Fibroblast of skin of left quadriceps (primary cell): Measurements from ENCODE around the gene GMDS.

ENCODE experiments used
- DNase-seq, 2 experiments: peaks; one replicate each; pipeline ENCODE4 v3.0.0-alpha.2; 2013; ENCODE audit warnings: low read depth in 2 of 2

GMDS gene

DNA sequence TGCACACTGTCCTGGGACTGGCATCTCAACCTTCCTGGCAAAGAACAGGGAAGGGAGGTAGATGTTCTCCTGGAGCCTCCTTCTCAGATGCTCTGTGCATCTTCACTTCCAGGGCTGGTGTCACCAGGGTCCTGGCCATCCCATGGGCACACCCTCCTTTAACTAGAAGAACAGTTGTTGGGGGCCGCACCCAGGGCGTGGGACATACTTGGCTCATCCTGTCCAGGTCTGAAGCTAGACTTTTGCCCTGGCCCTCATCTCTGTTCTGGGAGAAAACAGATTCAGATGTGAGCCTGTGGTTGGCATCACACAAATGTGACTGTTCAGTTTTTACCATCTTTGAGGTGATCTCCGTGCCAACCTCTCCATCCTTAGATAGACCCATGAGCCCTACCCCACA, 594.0 kb downstream of the GMDS start:
- DNase-seq, result no peak

DNA sequence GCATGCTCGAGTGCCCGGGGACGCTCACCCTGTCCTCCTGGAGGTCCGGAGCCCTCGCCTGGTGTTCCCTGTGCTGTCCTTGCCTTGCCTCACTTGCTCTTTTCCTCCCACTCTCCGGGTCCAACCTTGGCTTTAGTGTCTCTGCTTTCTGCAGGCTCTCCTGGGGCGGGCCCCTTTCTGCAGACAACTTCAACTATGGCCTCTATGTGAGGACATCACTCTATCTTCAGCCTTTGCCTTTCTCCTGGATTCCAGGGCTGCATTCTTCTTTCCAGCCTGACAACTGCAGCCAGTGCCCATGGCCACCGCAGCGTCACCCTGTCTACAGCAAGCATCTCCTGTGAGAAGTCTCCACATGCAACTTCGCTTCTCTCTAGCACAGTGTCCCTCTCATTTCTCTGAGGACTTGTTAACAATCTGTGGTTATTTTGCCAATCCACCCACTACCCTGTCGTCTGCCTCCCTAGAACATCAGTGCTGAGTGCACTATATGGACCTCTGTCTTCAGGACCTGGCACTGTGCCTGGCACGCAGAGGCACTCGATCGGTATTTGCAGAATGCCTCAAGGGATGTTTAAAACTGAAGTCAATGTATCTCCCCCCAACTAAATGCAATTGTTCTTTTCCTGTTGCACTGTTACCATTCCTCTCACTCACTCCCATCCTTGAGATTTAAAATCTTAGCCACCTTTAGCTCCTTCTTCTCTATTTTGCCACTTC, 599.8 kb downstream of the GMDS start:
- no peak for DNase-seq

DNA sequence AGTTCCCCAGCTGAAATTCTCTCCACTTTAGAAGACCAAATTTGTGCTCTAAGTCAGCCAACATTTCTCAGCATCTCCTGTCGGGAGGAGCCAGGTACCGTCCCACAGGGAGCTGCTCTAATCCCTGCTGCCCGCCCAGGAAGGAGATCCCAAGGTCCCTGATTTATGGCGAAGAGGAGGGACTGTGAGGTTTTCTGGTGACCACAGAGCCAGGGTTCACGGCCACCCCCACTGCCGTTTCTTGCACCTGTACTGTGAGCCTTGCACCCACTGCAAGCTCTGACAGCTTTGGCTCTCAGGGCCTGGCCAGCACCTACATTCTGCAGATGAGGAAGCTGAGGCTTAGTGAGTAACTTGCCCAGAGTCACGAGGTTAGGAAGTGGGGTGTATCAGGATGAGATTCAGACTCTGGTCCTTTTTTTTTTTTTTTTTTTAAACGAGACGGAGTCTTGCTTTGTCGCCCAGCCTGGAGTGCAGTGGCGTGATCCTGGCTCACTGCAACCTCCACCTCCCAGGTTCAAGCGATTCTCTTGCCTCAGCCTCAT, 600.8 kb downstream of the GMDS start:
- DNase-seq, result no peak

DNA sequence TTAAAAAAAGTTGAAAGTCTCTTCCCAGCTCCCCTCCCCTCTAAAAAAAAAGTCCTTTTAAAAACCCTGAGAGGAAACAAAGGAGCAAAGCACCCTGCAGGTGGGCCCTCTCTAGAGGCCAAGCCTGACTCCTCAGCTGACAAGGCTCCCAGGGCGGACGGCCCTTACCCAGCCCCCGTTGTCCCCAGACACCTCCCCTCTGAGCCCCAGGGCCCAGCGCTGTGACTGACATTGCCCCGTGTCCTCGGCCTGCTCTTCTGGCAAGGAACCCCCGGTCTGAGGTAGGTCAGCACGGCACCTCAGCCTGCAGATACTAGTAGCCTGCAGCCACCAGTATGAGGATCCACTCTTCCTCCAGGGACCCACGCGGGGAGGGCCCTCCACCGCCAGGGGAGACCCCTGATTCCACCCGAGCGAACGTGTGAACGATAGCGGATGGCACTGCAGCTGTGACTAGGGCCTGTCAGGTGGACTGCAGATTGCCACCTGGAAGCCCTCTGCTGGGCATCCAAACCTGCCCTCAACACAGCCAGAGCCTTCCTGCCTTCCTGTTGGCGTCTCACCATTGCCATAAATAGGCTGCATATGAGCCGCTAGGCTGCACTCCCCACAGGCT, 601.5 kb downstream of the GMDS start:
- no peak for DNase-seq

DNA sequence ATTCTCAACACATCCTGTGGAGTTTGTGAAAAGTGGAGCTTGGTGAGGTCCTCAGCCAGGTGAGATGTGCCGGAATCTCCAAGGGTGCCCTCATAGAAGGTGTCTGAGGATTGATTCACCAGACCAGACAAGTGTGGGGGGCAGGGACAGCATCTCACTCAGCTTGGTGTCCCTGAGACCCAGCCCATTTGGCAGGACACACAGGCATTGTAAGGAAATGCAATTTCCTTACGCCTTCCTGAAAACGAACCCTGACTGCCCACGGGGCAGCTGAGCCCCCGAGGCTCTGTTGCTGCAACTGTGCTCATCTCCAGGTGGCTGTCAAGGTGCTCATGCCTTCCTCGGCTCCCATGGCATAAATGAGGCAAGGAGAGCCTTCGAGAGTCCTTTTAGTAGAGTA, 602.3 kb downstream of the GMDS start:
- no peak for DNase-seq

DNA sequence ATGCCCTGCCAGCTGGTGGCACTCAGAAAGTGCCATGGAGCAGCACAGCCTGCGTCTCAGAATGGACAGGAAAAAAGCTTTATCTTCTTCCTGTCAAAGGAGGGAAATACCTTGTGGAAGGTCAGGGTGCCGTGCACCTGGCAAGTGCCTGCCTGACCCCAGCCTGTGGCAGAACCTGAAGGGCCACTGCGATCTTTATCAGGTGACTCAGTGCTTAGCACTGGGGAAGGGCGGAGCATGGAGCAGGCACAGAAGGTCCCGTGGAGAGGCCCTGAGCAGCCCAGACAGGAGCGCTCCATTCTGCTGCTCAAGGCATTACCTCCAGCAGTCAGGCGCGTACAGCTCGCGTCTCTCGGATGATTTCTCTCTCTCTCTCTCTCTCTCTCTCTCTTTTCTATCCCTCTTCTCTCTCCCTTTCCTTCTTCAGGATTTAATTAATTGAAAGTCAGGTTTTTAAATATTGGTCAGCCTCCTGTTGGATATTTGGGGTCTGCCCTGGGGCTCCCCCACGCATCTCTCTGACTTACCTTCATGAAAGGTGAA, 604.0 kb downstream of the GMDS start:
- no peak for DNase-seq

DNA sequence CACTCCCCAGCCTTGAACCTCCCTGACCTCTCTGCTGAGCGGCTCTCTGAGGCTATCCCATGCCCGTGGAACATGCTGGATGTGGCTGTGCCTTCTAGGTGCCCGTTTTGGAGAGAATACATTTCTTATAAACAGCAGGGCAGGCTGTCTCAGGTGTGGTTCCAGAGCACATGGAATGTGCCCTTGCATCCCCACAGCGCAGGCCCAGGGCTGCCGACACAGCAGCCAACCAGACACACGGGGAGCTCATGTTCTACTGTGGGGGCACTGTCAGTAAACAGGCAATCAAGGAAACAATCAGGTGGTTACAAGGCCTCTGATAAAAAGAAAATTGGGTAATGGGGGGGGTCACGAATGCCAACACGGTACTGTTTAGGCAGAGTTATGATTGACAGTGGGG, 604.9 kb downstream of the GMDS start:
- DNase-seq, result no peak

DNA sequence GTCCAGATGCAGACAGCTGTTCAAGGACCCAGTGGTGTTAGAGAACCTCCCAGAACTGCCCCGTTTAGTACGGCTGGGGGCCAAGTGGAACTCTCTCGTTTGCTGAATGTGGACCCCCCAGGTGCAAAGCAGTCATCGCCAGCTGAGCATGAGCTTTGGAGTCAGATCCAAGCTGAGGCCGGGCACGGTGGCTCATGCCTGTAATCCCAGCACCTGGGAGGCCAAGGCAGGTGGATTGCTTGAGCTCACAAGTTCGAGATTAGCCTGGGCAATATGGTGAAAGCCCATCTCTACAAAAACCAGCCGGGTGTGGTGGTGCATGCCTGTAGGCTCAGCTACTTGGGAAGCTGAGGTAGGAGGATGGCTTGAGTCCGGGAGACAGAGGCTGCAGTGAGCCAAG, 606.0 kb downstream of the GMDS start:
- no peak for DNase-seq

DNA sequence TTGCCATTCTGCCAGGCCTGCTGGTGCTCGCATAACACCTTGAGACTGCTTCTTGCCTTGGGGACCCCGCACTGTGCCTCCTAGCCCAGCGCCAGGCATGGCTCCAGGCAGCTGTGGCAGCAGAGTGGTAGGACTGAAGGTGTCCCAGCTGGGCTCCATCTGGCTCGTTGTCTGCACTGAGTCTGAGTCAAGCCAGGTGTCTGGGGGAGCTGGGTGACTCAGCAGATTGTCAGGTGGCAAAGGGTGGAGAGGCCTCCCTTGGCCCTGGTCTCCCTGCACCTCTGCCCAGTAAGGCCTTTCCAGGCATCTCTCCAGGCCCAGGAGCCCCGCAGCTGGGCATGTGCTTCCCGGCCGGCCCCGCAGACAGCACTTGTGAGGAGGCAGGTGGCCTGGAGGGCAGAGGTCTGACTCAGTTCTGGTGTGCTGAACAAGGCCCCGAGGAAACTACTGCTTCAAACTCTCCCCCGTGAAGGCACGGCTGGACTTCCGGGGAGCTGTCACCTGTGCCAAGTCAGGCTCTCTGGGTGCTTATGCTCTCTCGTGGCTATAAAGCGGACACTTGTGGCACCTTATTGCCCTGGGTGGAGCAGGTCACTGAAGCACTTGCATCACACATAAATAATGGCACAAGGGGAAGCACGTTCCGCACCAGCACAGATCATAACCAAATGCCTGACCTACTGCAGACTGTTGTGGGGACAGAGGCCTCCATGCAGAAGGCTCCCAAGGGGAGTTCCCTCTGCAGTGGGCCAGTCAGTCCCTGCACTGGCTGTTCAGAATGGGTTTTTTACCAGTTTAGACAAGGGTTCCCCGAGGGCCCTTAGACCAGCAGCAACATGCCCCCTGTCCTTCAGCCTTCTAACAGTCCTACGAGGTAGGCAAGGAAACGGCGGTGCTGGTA, 608.2 kb downstream of the GMDS start:
- DNase-seq, result no peak

DNA sequence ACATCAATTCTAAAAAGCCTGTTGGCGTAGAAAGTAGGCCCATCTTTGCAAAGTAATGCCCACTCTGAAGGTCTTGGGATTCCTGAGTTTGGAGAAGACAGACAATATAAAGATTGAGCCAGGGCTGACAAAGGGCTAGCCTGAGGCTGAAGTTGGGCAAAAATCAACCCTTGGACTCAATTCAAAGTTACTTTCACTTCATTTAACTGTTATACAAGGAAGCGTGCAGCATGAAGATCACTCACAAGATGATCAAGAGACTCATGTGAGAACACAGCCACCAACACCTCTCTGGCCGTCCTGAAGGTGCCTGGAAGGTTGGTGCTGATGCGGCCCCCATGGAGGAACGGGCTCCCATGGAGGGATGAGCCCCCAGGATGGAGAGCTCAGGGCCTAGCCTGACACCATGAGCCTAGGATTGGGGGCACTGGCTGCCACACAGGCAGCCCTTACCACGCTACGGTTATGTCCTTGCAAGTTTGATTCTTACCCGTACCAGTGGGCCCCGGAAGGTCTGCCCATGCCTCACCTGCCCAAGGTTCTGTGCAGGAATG, 609.1 kb downstream of the GMDS start:
- no peak for DNase-seq

DNA sequence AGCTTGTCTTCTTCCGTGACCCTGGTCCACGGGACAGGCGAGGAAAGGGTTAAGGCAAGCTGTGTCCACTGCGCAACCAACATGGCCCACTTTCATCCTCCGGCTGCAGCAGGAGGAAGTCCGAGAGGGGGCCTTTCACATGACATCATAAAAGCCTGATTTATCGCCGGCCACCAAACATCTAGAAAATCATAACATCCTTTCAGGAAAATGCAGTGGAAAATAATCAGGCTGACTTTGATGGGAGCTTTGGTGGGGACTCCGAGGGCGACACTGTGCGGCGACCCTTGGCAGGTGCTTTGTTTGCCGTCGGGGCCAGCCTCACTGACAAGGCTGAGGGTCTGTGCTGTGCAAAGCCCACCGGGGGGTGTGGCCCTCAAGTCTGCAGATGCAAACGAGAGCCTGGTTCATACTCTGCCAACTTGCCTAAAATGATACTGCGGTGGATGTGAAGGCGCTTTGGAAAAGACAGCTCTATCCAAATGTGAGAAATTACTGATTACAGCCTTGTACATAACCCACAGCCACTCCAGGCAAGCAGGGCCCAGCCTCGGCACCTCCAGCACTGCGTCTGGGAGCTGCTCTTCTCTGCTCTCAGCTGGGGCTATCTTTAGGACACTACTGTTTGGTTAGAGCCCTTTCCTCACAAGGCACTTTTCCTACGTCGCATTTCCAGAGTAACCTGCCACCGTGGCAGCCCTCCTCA, 609.9 kb downstream of the GMDS start:
- DNase-seq, result no peak

DNA sequence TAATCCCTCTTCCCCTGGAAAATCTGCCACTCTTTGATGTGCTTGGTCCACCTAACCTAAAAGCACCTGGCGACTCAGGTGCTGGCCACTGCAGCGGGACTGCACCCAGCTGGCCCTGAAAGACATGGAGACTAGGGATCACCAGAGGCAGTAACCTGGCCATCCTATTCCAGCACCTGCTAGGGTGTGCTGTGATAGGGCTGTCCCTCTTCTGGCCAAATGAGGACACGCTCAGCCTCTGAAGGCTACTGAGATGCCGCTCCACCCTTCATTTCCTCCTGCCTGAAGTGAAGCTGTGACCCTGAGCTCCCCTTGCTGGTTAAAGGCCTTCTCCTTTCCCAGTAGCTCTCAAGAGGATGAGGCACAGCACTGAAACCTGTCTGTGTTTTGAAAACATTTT, 611.3 kb downstream of the GMDS start:
- DNase-seq, result no peak

DNA sequence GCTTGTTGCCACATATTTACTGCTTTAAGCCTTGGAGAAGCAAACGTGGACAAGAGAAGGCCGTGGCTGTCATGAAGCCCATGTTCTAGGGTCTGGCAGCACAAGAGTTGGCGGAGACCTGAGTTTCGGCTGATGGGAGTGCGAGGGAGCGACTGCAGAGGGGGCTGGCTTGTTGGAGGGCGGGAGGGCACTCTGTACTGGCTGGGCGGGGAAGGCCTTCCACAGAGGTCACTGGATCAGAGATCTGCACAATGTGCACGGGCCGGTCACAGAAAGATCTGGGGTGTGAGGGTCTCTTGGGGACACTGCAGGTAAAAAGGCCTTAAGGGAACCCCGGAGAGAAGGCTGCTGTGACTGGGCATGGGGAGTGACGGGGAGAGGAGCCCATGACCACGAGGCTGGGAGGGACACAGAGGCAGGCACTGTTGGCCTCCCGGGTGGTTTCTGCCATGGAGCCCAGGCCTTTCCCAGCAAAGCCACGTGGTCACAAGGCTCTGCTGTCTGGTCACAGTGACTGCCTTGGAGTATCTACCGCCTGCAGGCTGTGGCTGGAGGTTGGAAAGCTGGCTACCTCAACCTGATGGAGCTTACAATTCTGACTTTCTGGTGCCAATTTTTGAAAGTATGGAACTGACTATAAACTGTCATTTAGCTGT, 611.9 kb downstream of the GMDS start:
- no peak for DNase-seq

DNA sequence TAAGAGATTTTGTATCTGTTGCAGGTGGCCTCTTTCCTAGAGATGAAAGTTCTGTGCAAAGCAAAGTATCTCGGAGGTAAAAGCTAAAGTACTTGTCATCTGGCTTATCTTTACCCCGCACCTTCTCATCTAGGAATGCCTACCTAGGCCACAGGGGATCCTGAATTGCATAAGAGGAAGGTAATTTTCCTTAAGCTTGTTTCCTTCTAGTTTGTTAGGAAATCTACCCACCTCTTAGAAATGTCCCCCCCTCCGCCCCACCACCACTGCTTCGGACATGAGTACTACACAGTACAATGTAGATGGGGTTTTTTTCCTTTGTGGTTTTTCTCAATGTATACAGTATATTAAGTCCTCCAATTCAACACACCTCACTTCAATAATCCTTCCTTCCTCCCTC, 614.2 kb downstream of the GMDS start:
- no peak for DNase-seq

DNA sequence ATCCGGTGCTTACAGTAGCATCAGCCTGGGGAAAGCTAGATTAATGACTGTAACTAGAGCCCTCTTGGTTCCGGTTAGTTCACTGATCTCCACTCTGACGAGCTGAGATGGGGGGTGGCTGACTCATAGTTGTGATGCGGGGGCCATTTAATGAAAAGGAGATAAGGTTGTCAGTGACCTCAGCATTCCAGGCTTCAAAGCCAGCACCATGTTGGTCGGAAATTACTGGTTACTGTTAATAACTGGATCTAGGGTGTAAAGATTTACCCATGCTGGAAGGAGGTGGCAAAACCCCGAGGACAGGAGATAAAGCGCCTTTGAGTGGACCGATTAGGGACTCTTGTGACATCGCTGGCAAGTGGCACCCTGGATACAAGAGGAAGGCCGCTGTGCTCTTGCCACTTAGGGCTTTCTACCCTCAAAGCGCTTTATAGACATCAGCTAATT, 614.6 kb downstream of the GMDS start:
- no peak for DNase-seq

DNA sequence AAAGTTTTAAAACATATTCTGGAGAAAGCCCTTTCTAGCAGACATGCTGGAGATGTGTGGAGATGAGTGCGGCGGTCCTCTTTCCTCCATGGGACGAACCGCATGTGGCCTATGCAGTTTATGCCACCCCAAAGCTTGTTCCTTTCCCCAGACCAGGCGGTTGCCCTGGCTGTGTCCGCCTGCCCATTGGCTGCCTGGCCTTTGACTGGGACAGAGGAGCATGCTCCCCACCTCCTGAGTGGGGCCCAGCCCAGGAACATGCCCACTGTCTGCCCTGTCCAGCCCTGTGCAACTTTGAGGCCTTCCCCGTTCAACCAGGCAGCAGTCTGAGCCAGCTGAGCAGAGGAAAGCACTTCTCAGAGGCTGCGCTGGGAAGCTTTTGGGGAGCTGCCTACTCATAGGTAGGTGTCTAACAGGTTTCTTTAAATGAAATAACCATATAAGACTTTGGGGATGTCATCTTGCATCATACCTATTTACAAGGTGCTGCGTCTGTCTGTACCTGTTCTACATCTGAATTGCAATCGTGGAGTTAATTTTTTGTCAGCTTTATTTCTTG, 615.1 kb downstream of the GMDS start:
- no peak for DNase-seq

DNA sequence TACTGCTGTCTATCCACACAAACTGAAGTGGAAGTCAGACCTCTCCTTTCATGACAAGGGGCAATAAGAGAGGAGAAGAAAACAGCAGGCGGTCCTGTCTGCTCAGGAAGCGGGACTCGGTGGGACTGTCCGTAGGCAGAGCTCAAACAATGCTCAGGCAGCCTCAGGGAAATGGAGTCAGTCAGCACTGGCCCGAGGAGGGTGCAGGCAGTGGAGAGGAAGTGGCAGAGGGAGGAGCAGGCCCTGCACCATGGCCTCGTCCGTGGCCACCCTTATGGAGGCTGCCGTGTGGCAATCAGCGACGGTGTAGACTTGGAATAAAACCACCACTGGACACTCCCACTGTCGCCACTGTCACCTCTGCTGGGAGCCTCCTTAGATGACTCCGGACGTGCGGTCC, 616.1 kb downstream of the GMDS start:
- no peak for DNase-seq

DNA sequence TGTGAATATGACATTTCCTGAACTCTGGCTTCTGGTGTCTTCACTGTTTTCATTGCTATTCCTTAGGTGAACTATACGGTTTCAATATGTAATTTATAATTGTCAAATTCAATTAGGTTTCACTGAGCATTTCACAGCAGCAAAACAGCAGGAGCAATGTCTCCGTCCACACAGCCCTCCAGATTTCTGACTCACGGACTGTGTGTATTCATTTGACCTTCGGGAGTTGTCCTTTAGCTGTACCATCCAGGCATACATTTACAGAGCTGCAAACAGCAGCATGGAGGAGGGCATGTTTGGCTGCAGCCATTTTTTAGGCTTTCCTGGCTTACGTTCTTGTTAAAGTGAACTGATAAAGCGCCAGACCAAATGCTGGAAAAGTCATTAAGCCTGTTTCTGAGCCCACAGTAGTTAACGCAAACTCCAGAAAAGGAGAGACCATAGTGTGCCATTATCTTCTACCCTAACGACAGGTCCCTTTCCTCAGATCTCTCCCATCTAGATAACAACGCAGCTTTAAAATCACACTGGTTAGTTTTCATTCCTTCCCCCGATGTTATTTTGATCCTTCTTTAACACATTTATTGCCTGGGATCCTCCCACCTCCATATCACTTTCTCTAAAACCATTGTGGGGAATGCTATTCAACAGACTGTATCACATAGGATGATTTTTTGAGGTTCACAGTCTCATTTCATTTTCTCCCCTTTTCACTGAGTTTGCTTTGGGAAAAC, 617.4 kb downstream of the GMDS start:
- no peak for DNase-seq

DNA sequence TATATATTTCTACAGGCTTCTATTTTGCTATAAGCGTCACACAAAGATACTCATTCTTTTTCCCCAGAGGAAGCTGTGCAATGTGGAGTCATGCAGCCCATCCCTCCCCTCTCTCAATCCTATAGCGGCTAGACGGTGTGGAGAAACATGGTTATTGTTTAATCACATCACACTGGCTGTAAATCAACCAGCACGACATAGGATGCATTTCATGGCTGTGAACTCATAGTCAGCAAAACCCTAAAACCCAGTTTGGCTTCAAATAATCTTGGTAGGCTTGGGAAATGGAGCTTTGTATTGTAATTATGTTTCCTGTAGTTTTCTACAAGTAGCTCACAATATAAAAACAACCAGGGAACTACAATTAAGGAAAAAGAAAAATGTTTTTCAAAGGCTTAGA, 618.9 kb downstream of the GMDS start:
- DNase-seq, result no peak
